GM11168 (cell line): ENCODE data around the gene COX4I2.
"Not testable (repeated sequence)": the region's sequence is repeated elsewhere in the genome, so short reads cannot be mapped to it uniquely, and the experiment has no call there.

Source experiments
- in situ Hi-C: fragments of 300-500 bp; cut with MboI; formaldehyde crosslinking; loops from one replicate; pipeline ENCODE4 v1.12.0; 2022; ENCODE audit warnings: low sequenced_read_pairs; ENCODE audit not compliant: unreplicated experiment

The COX4I2 gene

GRCh38 chr20:31644701-31645100, 7.0 kb downstream of the COX4I2 start:
- in situ Hi-C loops = no loop called here

- in situ Hi-C loops = not testable (repeated sequence)
These were observed 10.4 kb downstream of the COX4I2 start for GRCh38 chr20:31648104-31648503.

- in situ Hi-C loops = no loop called here
These were observed 15.2 kb downstream of the COX4I2 start for GRCh38 chr20:31652917-31653396.

GRCh38 chr20:31653561-31653960, 15.8 kb downstream of the COX4I2 start:
- in situ Hi-C loops = no loop called here

- in situ Hi-C loops = no loop called here
These were observed 16.8 kb downstream of the COX4I2 start for GRCh38 chr20:31654534-31654933.

GRCh38 chr20:31661625-31662371, 24.1 kb downstream of the COX4I2 start:
- in situ Hi-C loops = loop anchor here (5.0 kb wide), 1 partner anchor 56 kb away; no protein-coding TSS in a partner anchor

- in situ Hi-C loops = loop anchor here (5.0 kb wide), 1 partner anchor 55 kb away; no protein-coding TSS in a partner anchor
These were observed 24.7 kb downstream of the COX4I2 start for GRCh38 chr20:31662372-31662854.

GRCh38 chr20:31663524-31663837, 25.8 kb downstream of the COX4I2 start:
- in situ Hi-C loops = loop anchor here (5.0 kb wide), 1 partner anchor 54 kb away; no protein-coding TSS in a partner anchor

GRCh38 chr20:31663838-31664695, 26.4 kb downstream of the COX4I2 start:
- in situ Hi-C loops = loop anchor here (5.0 kb wide), 1 partner anchor 53 kb away; no protein-coding TSS in a partner anchor

- in situ Hi-C loops = loop anchor here (5.0 kb wide), 1 partner anchor 52 kb away; no protein-coding TSS in a partner anchor
These were observed 27.1 kb downstream of the COX4I2 start for GRCh38 chr20:31664696-31665354.

GRCh38 chr20:31665753-31666152, 28.0 kb downstream of the COX4I2 start:
- in situ Hi-C loops = no loop called here

GRCh38 chr20:31666258-31667042, 28.7 kb downstream of the COX4I2 start:
- in situ Hi-C loops = no loop called here

- in situ Hi-C loops = no loop called here
These were observed 29.9 kb downstream of the COX4I2 start for GRCh38 chr20:31667315-31668285.

- in situ Hi-C loops = not testable (repeated sequence)
These were observed 31.2 kb downstream of the COX4I2 start for GRCh38 chr20:31668944-31669343.

- in situ Hi-C loops = no loop called here
These were observed 32.2 kb downstream of the COX4I2 start for GRCh38 chr20:31669876-31670275.

- in situ Hi-C loops = no loop called here
These were observed 32.9 kb downstream of the COX4I2 start for GRCh38 chr20:31670371-31671228.

- in situ Hi-C loops = no loop called here
These were observed 33.6 kb downstream of the COX4I2 start for GRCh38 chr20:31671324-31671723.

GRCh38 chr20:31673435-31673834, 35.7 kb downstream of the COX4I2 start:
- in situ Hi-C loops = no loop called here
